ENCODE results near the gene SNTG2.
A peak's percentile ranks its signal among the peaks of the same experiment; 100 is the strongest.

The SNTG2 gene

GRCh38 chr2:1141079-1141478, 190.4 kb downstream of the SNTG2 start:
- no peak for FAIRE-seq
- TF ChIP-seq POLR2A (IDR thresholded peaks at IDR 0.05; ENCODE audit: low read depth, low read length) = no peak
- DNase-seq (ENCODE audit: insufficient read length, low spot score) = no peak

DNA sequence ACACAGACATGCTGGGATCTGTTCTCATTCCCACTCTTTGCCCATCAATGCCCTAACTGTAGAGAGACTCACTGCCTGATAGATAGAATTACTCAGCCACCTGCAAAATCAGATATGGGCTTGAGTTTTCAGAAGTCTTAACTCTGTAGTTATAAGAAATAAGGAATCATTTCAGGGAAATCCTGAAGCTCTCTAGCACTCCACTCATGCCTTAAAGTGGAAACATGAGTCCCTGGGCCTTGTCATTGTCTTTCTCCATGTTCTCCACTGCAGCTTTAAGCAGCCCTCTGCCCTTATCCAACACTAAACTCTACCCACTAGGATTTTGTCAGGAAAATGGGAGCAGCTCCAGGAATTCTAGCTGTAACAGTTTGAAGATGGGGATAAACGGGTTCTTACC, 192.5 kb downstream of the SNTG2 start:
- no peak for TF ChIP-seq POLR2A (IDR thresholded peaks at IDR 0.05; ENCODE audit: low read depth, low read length)
- no peak for DNase-seq (ENCODE audit: insufficient read length, low spot score)
- FAIRE-seq = no peak

DNA sequence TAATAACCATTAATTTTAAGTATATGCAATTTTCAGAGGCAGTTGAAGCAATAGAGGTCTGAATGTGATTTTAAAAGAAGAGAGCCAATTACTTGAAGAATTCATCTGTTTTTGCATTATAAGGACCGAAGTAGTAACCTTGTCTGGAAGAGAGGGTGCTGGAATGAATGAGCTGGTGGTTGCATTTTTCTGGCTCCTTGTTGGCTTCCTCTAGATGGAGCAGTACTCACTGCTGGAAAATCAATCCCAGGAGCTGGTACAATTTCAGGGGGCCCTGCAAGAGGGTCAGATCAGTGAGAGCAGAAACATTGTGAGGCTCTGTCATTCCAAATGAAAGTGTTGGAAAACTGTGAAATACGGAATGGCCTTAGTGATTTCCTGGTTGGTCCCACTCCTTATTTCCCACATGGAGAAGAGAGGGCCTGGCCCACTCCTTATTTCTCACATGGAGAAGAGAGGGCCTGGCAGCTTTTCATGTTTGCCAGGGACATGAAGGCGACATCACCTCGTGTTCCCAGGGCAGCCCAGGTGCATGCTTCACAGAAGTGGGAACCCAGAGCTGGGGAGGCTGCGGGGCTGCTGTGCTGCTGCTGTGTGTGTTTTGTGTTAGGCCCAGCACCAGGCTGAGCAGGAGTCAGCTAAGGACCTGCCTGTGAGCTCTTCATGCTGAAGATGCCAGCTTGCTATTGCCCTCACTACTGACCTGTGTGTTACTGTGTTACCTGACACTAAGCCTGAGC, 197.4 kb downstream of the SNTG2 start:
- no peak for DNase-seq (ENCODE audit: insufficient read length, low spot score)
- TF ChIP-seq POLR2A (IDR thresholded peaks at IDR 0.05; ENCODE audit: low read depth, low read length) = no peak
- FAIRE-seq = no peak

DNA sequence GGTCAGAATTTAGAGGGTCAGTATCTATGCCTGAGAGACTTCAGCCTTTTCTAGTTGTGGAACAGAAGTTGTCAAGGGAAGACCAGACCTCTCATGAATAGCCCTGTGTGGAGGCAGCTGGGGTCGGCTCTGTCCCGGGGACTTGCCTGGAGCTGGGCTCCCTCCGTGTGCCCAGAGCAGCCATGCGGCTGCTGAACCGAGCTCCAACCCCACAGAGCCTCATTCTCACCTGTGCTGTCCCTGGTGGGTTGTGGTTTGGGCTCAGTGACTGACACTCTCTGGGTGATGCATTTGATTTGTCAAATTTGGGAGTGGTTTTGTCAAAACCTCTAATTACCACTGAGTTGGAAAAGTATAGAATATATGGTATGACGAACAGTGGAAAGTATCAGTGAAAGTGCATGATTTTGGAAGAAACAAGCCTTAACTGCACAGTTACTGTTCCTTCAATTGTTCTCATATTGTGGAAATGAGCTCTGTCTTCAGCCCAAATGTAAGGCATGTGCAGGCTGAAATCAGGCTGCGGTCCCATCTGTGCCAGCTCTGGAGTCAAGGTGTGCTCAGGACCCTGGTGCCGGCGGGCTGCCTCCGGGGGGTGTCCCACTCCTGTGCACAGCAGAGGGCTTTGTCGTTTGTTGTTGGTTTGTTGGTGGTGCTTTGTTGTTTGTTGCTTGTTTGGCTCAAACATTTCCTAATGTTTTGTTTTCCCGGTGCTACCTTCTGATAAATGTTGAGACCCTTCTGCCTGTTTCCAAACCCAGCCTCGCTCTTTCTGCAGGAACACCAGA, 200.3 kb downstream of the SNTG2 start:
- DNase-seq (ENCODE audit: insufficient read length, low spot score) (no peak), FAIRE-seq (no peak)
- no peak for TF ChIP-seq POLR2A (IDR thresholded peaks at IDR 0.05; ENCODE audit: low read depth, low read length)

- DNase-seq (ENCODE audit: insufficient read length, low spot score) (no peak), FAIRE-seq (no peak)
- no peak for TF ChIP-seq POLR2A (IDR thresholded peaks at IDR 0.05; ENCODE audit: low read depth, low read length)
Observed at GRCh38 chr2:1152375-1152774, 201.7 kb downstream of the SNTG2 start.

DNA sequence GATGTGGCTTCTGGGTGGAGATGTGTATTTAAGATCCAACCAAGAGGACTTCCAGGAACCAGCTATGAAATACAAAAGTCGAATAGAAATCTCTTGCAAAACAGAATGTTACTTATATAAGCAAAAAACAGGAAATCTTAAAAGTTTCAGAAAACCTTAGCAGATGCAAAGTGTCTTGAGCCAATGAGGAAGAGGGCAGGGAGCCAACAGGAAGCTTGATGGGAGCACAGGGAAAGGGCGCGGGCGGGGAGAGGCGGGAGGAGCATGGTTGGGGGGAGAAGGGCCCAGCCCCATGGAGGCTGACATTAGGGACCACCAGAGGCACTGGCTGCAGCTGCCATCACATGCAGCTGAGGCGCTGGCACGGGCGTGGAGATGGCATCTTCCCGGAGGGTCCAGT, 203.3 kb downstream of the SNTG2 start:
- TF ChIP-seq POLR2A (IDR thresholded peaks at IDR 0.05; ENCODE audit: low read depth, low read length) = no peak
- DNase-seq (ENCODE audit: insufficient read length, low spot score) (no peak), FAIRE-seq (no peak)

DNA sequence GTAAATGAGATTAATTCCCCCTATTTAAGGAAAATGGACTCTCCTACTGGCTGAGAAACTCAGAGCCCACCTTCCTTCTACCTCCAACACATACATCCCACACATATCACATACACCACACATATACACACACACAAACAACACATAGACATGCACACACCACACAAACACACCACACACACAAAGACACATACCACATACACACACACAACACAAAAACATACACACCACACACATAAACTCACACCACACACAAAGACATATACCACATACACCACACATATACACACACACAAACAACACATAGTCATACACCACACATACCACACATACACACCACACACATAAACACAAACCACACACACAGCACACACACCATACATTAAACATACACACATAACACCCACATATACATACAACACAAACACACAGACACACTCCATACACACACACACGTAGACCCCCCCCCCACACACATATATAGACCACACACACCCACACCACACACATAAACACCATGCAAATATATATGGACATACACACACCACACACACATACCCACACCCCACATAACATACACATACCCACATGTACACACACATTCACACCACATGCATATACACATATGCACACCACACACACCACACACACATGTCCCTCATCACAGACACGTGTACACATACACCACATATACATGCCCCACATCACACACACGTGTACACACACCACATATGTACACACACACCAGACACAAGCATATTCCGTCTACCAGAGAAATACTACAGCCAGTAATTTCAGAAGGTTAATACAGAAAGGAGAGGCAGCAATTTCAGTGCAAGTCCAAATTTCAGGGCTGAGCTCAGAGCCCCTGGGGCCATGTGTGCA, 204.3 kb downstream of the SNTG2 start:
- TF ChIP-seq POLR2A (IDR thresholded peaks at IDR 0.05; ENCODE audit: low read depth, low read length) = no peak
- FAIRE-seq (no peak), DNase-seq (ENCODE audit: insufficient read length, low spot score) (no peak)

- FAIRE-seq (no peak), DNase-seq (ENCODE audit: insufficient read length, low spot score) (no peak)
- TF ChIP-seq POLR2A (IDR thresholded peaks at IDR 0.05; ENCODE audit: low read depth, low read length) = no peak
Observed at GRCh38 chr2:1156059-1156458, 205.4 kb downstream of the SNTG2 start.

GRCh38 chr2:1156531-1156930, 205.9 kb downstream of the SNTG2 start:
- no peak for DNase-seq (ENCODE audit: insufficient read length, low spot score)
- TF ChIP-seq POLR2A (IDR thresholded peaks at IDR 0.05; ENCODE audit: low read depth, low read length) = no peak
- no peak for FAIRE-seq

GRCh38 chr2:1157107-1157506, 206.5 kb downstream of the SNTG2 start:
- TF ChIP-seq POLR2A (IDR thresholded peaks at IDR 0.05; ENCODE audit: low read depth, low read length) = no peak
- DNase-seq (ENCODE audit: insufficient read length, low spot score) (no peak), FAIRE-seq (no peak)

- DNase-seq (ENCODE audit: insufficient read length, low spot score) = no peak
- no peak for FAIRE-seq
- no peak for TF ChIP-seq POLR2A (IDR thresholded peaks at IDR 0.05; ENCODE audit: low read depth, low read length)
Observed at GRCh38 chr2:1159013-1159412, 208.4 kb downstream of the SNTG2 start.

- DNase-seq (ENCODE audit: insufficient read length, low spot score) (no peak), FAIRE-seq (no peak)
- TF ChIP-seq POLR2A (IDR thresholded peaks at IDR 0.05; ENCODE audit: low read depth, low read length) = no peak
Observed at GRCh38 chr2:1162246-1162645, 211.6 kb downstream of the SNTG2 start.

DNA sequence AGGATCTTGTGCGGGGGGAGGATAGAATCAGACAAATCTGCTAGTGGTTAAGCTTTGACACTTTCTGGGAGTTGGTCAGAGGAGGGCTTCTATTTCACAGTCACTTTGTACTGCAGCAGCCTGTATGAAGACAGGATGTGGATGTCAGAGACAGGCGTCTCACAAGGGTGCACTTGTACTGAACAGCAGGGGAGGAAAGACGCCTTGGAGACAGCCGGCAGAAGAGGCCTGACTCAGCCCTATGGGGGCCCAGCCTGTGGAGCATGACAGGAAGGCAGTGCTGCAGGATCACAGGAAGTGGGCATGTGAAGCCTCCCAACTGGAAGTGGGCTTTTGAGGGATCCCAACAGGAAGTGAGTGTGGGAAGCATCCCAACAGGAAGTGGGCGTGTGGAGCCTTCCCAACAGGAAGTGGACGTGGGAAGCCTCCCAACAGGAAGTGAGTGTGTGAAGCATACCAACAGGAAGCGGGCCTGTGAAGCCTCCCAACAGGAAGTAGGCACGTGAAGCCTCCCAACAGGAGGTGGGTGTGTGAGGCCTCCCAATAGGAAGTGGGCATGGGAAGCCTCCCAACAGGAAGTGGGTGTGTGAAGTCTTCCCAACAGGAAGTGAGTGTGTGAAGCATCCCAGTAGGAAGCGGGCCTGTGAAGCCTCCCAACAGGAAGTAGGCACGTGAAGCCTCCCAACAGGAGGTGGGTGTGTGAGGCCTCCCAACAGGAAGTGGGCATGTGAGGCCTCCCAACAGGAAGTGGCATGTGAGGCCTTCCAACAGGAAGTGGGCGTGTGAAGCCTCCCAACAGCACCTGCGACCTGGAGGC, 212.3 kb downstream of the SNTG2 start:
- peak; percentile 21 for DNase-seq (ENCODE audit: insufficient read length, low spot score)
- no peak for FAIRE-seq
- no peak for TF ChIP-seq POLR2A (IDR thresholded peaks at IDR 0.05; ENCODE audit: low read depth, low read length)
